ENCODE data around the gene PADI4.

The PADI4 gene

DNA sequence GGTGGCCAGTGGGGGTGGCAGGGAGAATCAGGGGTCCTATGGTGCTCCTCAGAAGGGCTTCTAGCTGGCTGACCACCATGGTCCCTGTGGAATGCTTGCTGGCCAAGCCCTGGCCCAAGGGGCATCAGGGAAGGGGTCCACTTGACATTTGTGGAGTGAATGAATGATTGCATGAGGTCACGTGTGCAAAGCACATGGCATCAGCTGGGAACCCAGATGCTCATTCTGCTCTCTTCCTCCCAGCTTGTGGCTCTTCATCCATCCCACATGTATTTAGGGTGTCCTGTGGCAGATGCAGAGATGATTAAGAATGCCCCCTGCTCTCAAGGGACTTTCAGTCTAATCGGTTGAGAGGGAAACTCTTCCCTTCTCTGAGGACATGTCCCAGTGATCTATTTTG lies 27.1 kb upstream of the PADI4 start:
- H3K79me2 ChIP-seq: no peaks in the 10 kb centered on the region
- H3K27me3 ChIP-seq (ENCODE audit: control insufficient read depth, insufficient read depth, low read length): no peaks in the 10 kb centered on the region
- no peaks in the 10 kb centered on the region for H3K9me3 ChIP-seq (ENCODE audit: control insufficient read depth, low read length)
- no peaks in the 10 kb centered on the region for H3K36me3 ChIP-seq (ENCODE audit: control insufficient read depth, insufficient read depth, low read length)
- no peak overlapping the region for H3K27ac ChIP-seq
- no peak overlapping the region for H3K9ac ChIP-seq
- no peak overlapping the region for H2AFZ ChIP-seq
- H3K4me3 ChIP-seq (ENCODE audit: low read depth, low read length): no peak overlapping the region
- TF ChIP-seq, protein P1, sequence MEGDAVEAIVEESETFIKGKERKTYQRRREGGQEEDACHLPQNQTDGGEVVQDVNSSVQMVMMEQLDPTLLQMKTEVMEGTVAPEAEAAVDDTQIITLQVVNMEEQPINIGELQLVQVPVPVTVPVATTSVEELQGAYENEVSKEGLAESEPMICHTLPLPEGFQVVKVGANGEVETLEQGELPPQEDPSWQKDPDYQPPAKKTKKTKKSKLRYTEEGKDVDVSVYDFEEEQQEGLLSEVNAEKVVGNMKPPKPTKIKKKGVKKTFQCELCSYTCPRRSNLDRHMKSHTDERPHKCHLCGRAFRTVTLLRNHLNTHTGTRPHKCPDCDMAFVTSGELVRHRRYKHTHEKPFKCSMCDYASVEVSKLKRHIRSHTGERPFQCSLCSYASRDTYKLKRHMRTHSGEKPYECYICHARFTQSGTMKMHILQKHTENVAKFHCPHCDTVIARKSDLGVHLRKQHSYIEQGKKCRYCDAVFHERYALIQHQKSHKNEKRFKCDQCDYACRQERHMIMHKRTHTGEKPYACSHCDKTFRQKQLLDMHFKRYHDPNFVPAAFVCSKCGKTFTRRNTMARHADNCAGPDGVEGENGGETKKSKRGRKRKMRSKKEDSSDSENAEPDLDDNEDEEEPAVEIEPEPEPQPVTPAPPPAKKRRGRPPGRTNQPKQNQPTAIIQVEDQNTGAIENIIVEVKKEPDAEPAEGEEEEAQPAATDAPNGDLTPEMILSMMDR (IDR thresholded peaks at IDR 0.05): no peak
- no peak overlapping the region for H3K4me2 ChIP-seq (ENCODE audit: low read length)
- no peaks in the 10 kb centered on the region for H3K4me1 ChIP-seq

DNA sequence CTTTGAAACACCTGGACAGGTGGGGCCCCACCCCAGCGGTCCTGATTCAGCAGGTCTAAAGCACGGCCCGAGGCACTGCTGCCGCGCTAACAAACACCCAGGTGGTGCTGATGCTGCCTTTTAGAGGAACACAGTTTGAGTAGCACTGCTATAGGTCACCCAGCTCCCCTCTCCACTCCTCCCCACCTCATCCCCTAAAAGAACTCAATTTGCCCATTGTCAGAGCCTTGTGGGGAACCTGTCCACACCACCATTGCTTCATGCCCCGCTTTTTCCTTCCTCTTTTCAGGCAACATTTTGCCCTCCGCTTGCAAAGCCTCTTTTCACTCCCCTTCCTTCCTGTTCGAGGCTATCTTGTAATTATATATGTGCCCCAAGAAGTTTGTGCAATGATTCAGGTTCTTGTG lies 26.2 kb upstream of the PADI4 start:
- Histone ChIP-seq H3K9me3 (ENCODE audit: control insufficient read depth, low read length) (no peaks in the 10 kb centered on the region), H3K79me2 (no peaks in the 10 kb centered on the region), H3K27ac (no peak overlapping the region), H3K4me3 (ENCODE audit: low read depth, low read length) (no peak overlapping the region), H3K36me3 (ENCODE audit: control insufficient read depth, insufficient read depth, low read length) (no peaks in the 10 kb centered on the region), H3K4me1 (no peaks in the 10 kb centered on the region), H2AFZ (no peak overlapping the region), H3K9ac (no peak overlapping the region), H3K27me3 (ENCODE audit: control insufficient read depth, insufficient read depth, low read length) (no peaks in the 10 kb centered on the region), H3K4me2 (ENCODE audit: low read length) (no peak overlapping the region)
- TF ChIP-seq, protein P1 (IDR thresholded peaks at IDR 0.05): no peak

DNA sequence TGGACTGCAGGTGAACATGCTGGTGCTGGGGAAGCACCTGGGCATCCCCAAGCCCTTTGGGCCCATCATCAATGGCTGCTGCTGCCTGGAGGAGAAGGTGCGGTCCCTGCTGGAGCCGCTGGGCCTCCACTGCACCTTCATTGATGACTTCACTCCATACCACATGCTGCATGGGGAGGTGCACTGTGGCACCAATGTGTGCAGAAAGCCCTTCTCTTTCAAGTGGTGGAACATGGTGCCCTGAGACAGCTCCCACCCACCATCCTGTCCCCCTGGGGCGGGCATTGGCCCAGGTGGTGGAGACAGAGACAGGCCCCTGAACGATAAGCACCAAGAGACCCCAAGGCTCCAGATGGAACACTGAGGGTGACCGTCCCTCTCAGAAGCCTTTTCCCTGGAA lies 25.2 kb upstream of the PADI4 start:
- Histone ChIP-seq H3K27ac (no peak overlapping the region), H3K9ac (no peak overlapping the region)

DNA sequence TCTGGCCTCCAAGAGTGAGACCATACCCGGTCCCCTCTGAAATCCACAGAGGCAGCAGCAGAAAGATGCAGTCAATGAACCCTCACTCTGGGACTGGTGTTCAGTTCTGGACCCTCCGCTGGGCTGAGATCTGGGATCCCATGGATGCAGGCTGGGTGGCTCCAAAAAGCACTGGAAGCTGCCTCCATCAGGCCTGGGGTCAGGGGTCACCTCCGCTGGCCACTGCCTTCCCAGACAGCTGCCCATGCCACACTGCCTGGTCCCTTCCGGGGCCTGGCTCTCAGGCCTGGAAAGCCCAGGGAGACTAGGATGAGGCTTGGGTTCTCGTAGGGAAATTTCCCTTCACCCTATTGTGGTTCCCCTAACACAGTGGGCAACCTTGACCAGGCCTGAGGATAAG lies 21.4 kb upstream of the PADI4 start:
- Histone ChIP-seq H3K36me3 (ENCODE audit: control insufficient read depth, insufficient read depth, low read length) (no peaks in the 10 kb centered on the region), H3K79me2 (no peaks in the 10 kb centered on the region), H2AFZ (no peak overlapping the region), H3K27me3 (ENCODE audit: control insufficient read depth, insufficient read depth, low read length) (no peaks in the 10 kb centered on the region), H3K9ac (no peak overlapping the region), H3K4me3 (ENCODE audit: low read depth, low read length) (no peak overlapping the region), H3K27ac (no peak overlapping the region), H3K4me1 (no peaks in the 10 kb centered on the region), H3K4me2 (ENCODE audit: low read length) (no peak overlapping the region), H3K9me3 (ENCODE audit: control insufficient read depth, low read length) (no peaks in the 10 kb centered on the region)
- TF ChIP-seq, protein P1 (IDR thresholded peaks at IDR 0.05): no peak

More for the DNA sequence above, 25.2 kb upstream of the PADI4 start:
- Histone ChIP-seq H3K4me2 (ENCODE audit: low read length) (no peak overlapping the region), H3K9me3 (ENCODE audit: control insufficient read depth, low read length) (no peaks in the 10 kb centered on the region), H3K27me3 (ENCODE audit: control insufficient read depth, insufficient read depth, low read length) (no peaks in the 10 kb centered on the region), H2AFZ (no peak overlapping the region), H3K4me3 (ENCODE audit: low read depth, low read length) (no peak overlapping the region), H3K4me1 (no peaks in the 10 kb centered on the region), H3K79me2 (no peaks in the 10 kb centered on the region), H3K36me3 (ENCODE audit: control insufficient read depth, insufficient read depth, low read length) (no peaks in the 10 kb centered on the region)
- TF ChIP-seq, protein P1 (IDR thresholded peaks at IDR 0.05): no peak

DNA sequence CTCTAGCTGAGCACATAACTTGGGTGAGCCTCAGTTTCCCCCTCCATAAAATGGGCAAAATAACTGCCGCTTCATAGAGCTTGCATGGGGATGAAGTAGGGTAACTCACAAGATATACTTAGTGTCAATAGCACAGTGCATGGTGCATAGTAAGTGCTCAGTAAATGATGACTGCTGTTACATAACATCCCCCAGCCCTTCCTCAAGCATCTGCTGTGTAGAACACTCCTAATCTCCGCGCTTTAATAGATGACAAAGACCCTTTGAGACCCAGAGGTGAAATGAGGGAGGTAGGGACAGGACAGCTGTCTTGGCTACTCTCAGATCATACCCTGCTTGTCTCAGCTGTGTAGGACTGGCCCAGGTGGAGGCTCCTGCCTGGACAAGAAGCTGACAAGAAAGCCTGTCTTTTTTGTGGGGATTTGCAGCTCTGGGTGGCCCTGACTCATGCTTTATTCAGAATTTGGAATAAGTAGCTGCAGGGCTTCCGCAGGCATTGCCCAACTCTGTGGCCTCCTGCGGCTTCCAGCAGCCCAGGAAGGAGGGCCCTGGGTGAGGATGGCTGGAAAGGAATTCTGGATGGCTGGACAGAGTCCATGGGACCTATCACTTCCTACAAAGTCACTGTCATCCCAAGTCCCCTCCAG lies 20.7 kb upstream of the PADI4 start:
- Histone ChIP-seq H3K4me2 (ENCODE audit: low read length) (no peak overlapping the region), H3K9me3 (ENCODE audit: control insufficient read depth, low read length) (no peaks in the 10 kb centered on the region), H3K9ac (no peak overlapping the region), H3K27me3 (ENCODE audit: control insufficient read depth, insufficient read depth, low read length) (no peaks in the 10 kb centered on the region), H3K36me3 (ENCODE audit: control insufficient read depth, insufficient read depth, low read length) (no peaks in the 10 kb centered on the region), H3K4me3 (ENCODE audit: low read depth, low read length) (no peak overlapping the region), H3K4me1 (no peaks in the 10 kb centered on the region), H3K79me2 (no peaks in the 10 kb centered on the region), H3K27ac (no peak overlapping the region), H2AFZ (no peak overlapping the region)
- TF ChIP-seq, protein P1 (IDR thresholded peaks at IDR 0.05): no peak

Measured in parathyroid adenoma (tissue), 2 donors.